Measurements from ENCODE around the gene RBBP5.

RBBP5 gene

GRCh38 chr1:205133287-205133686 lies 11.5 kb upstream of the RBBP5 start:
- Histone ChIP-seq H3K9ac (ENCODE audit: low read length in 5 of 5) (no peak overlapping the region), H3K27ac (ENCODE audit: low read depth, low read length) (no peak overlapping the region), H3K4me1 (ENCODE audit: control insufficient read depth in 5 of 5, insufficient read depth in 5 of 5, low read length in 5 of 5) (peaks cover 0 to 2% (median 0%) of the 10 kb centered on the region in 5 donors), H3K9me3 (ENCODE audit: control insufficient read depth in 5 of 5, low read length in 5 of 5) (no peaks in the 10 kb centered on the region), H3K27me3 (ENCODE audit: control insufficient read depth in 5 of 5, insufficient read depth in 4 of 5, low read length in 5 of 5) (no peaks in the 10 kb centered on the region), H3K4me3 (ENCODE audit: low read depth in 1 of 5, low read length in 5 of 5) (no peak overlapping the region), H3K36me3 (ENCODE audit: control insufficient read depth in 5 of 5, insufficient read depth in 5 of 5, low read length in 5 of 5) (no peaks in the 10 kb centered on the region)

- no peaks in the 10 kb centered on the region for H3K9me3 ChIP-seq (ENCODE audit: control insufficient read depth in 5 of 5, low read length in 5 of 5)
- H3K27me3 ChIP-seq (ENCODE audit: control insufficient read depth in 5 of 5, insufficient read depth in 4 of 5, low read length in 5 of 5): no peaks in the 10 kb centered on the region
Measured at GRCh38 chr1:205129447-205130029, 7.8 kb upstream of the RBBP5 start.

GRCh38 chr1:205128050-205128449 lies 6.3 kb upstream of the RBBP5 start:
- Histone ChIP-seq H3K27ac (ENCODE audit: low read depth, low read length) (no peak overlapping the region), H3K36me3 (ENCODE audit: control insufficient read depth in 5 of 5, insufficient read depth in 5 of 5, low read length in 5 of 5) (no peaks in the 10 kb centered on the region), H3K27me3 (ENCODE audit: control insufficient read depth in 5 of 5, insufficient read depth in 4 of 5, low read length in 5 of 5) (no peaks in the 10 kb centered on the region), H3K9me3 (ENCODE audit: control insufficient read depth in 5 of 5, low read length in 5 of 5) (no peaks in the 10 kb centered on the region), H3K4me1 (ENCODE audit: control insufficient read depth in 5 of 5, insufficient read depth in 5 of 5, low read length in 5 of 5) (peaks cover 0 to 1% (median under 1%) of the 10 kb centered on the region in 5 donors), H3K4me3 (ENCODE audit: low read depth in 1 of 5, low read length in 5 of 5) (no peak overlapping the region), H3K9ac (ENCODE audit: low read length in 5 of 5) (no peak overlapping the region)

More at GRCh38 chr1:205129447-205130029, 7.8 kb upstream of the RBBP5 start:
- no peak overlapping the region for H3K9ac ChIP-seq (ENCODE audit: low read length in 5 of 5)
- H3K27ac ChIP-seq (ENCODE audit: low read depth, low read length): no peak overlapping the region
- no peak overlapping the region for H3K4me3 ChIP-seq (ENCODE audit: low read depth in 1 of 5, low read length in 5 of 5)
- H3K4me1 ChIP-seq (ENCODE audit: control insufficient read depth in 5 of 5, insufficient read depth in 5 of 5, low read length in 5 of 5): no peaks in the 10 kb centered on the region
- no peaks in the 10 kb centered on the region for H3K36me3 ChIP-seq (ENCODE audit: control insufficient read depth in 5 of 5, insufficient read depth in 5 of 5, low read length in 5 of 5)

GRCh38 chr1:205127646-205128045 lies 5.9 kb upstream of the RBBP5 start:
- no peaks in the 10 kb centered on the region for H3K36me3 ChIP-seq (ENCODE audit: control insufficient read depth in 5 of 5, insufficient read depth in 5 of 5, low read length in 5 of 5)
- H3K27ac ChIP-seq (ENCODE audit: low read depth, low read length): no peak overlapping the region
- H3K27me3 ChIP-seq (ENCODE audit: control insufficient read depth in 5 of 5, insufficient read depth in 4 of 5, low read length in 5 of 5): no peaks in the 10 kb centered on the region
- peaks cover 0 to 5% (median 5%) of the 10 kb centered on the region in 5 donors for H3K4me1 ChIP-seq (ENCODE audit: control insufficient read depth in 5 of 5, insufficient read depth in 5 of 5, low read length in 5 of 5)
- no peaks in the 10 kb centered on the region for H3K9me3 ChIP-seq (ENCODE audit: control insufficient read depth in 5 of 5, low read length in 5 of 5)
- no peak overlapping the region for H3K9ac ChIP-seq (ENCODE audit: low read length in 5 of 5)
- H3K4me3 ChIP-seq (ENCODE audit: low read depth in 1 of 5, low read length in 5 of 5): no peak overlapping the region

- H3K27me3 ChIP-seq (ENCODE audit: control insufficient read depth in 5 of 5, insufficient read depth in 4 of 5, low read length in 5 of 5): no peaks in the 10 kb centered on the region
- H3K27ac ChIP-seq (ENCODE audit: low read depth, low read length): no peak overlapping the region
- no peak overlapping the region for H3K9ac ChIP-seq (ENCODE audit: low read length in 5 of 5)
- H3K36me3 ChIP-seq (ENCODE audit: control insufficient read depth in 5 of 5, insufficient read depth in 5 of 5, low read length in 5 of 5): no peaks in the 10 kb centered on the region
- no peaks in the 10 kb centered on the region for H3K9me3 ChIP-seq (ENCODE audit: control insufficient read depth in 5 of 5, low read length in 5 of 5)
- peaks cover 10 to 29% (median 25%) of the 10 kb centered on the region in 5 donors for H3K4me1 ChIP-seq (ENCODE audit: control insufficient read depth in 5 of 5, insufficient read depth in 5 of 5, low read length in 5 of 5)
- no peak overlapping the region for H3K4me3 ChIP-seq (ENCODE audit: low read depth in 1 of 5, low read length in 5 of 5)
Measured at GRCh38 chr1:205124726-205125125, 2.9 kb upstream of the RBBP5 start.

- no peaks in the 10 kb centered on the region for H3K27me3 ChIP-seq (ENCODE audit: control insufficient read depth in 5 of 5, insufficient read depth in 4 of 5, low read length in 5 of 5)
- peak overlapping the region; percentile 86 to 100 (median 99) for H3K4me3 ChIP-seq (ENCODE audit: low read depth in 1 of 5, low read length in 5 of 5)
- peak overlapping the region; percentile 79 to 100 (median 99) for H3K9ac ChIP-seq (ENCODE audit: low read length in 5 of 5)
- no peaks in the 10 kb centered on the region for H3K9me3 ChIP-seq (ENCODE audit: control insufficient read depth in 5 of 5, low read length in 5 of 5)
- H3K27ac ChIP-seq (ENCODE audit: low read depth, low read length): peak overlapping the region; percentile 98
- peaks cover 10 to 33% (median 29%) of the 10 kb centered on the region in 5 donors for H3K4me1 ChIP-seq (ENCODE audit: control insufficient read depth in 5 of 5, insufficient read depth in 5 of 5, low read length in 5 of 5)
- H3K36me3 ChIP-seq (ENCODE audit: control insufficient read depth in 5 of 5, insufficient read depth in 5 of 5, low read length in 5 of 5): peaks cover 0 to 12% (median 0%) of the 10 kb centered on the region in 5 donors
Measured at GRCh38 chr1:205122489-205122882, 708 bp upstream of the RBBP5 start.

GRCh38 chr1:205118752-205119151 lies 3.0 kb downstream of the RBBP5 start:
- Histone ChIP-seq H3K4me1 (ENCODE audit: control insufficient read depth in 5 of 5, insufficient read depth in 5 of 5, low read length in 5 of 5) (peaks cover 10 to 33% (median 29%) of the 10 kb centered on the region in 5 donors), H3K27me3 (ENCODE audit: control insufficient read depth in 5 of 5, insufficient read depth in 4 of 5, low read length in 5 of 5) (no peaks in the 10 kb centered on the region), H3K36me3 (ENCODE audit: control insufficient read depth in 5 of 5, insufficient read depth in 5 of 5, low read length in 5 of 5) (peaks cover 3 to 28% (median 12%) of the 10 kb centered on the region in 5 donors), H3K9ac (ENCODE audit: low read length in 5 of 5) (peak overlapping the region in 1 of 5 donors; percentile 16), H3K9me3 (ENCODE audit: control insufficient read depth in 5 of 5, low read length in 5 of 5) (no peaks in the 10 kb centered on the region), H3K4me3 (ENCODE audit: low read depth in 1 of 5, low read length in 5 of 5) (no peak overlapping the region), H3K27ac (ENCODE audit: low read depth, low read length) (no peak overlapping the region)

- H3K27me3 ChIP-seq (ENCODE audit: control insufficient read depth in 5 of 5, insufficient read depth in 4 of 5, low read length in 5 of 5): no peaks in the 10 kb centered on the region
- no peaks in the 10 kb centered on the region for H3K9me3 ChIP-seq (ENCODE audit: control insufficient read depth in 5 of 5, low read length in 5 of 5)
- no peak overlapping the region for H3K27ac ChIP-seq (ENCODE audit: low read depth, low read length)
- no peak overlapping the region for H3K9ac ChIP-seq (ENCODE audit: low read length in 5 of 5)
- peaks cover 0 to 5% (median 0%) of the 10 kb centered on the region in 5 donors for H3K4me1 ChIP-seq (ENCODE audit: control insufficient read depth in 5 of 5, insufficient read depth in 5 of 5, low read length in 5 of 5)
- no peak overlapping the region for H3K4me3 ChIP-seq (ENCODE audit: low read depth in 1 of 5, low read length in 5 of 5)
- peaks cover 18 to 54% (median 28%) of the 10 kb centered on the region in 5 donors for H3K36me3 ChIP-seq (ENCODE audit: control insufficient read depth in 5 of 5, insufficient read depth in 5 of 5, low read length in 5 of 5)
Measured at GRCh38 chr1:205111354-205111753, 10.4 kb downstream of the RBBP5 start.

- H3K27ac ChIP-seq (ENCODE audit: low read depth, low read length): no peak overlapping the region
- H3K27me3 ChIP-seq (ENCODE audit: control insufficient read depth in 5 of 5, insufficient read depth in 4 of 5, low read length in 5 of 5): no peaks in the 10 kb centered on the region
- H3K9ac ChIP-seq (ENCODE audit: low read length in 5 of 5): no peak overlapping the region
- no peak overlapping the region for H3K4me3 ChIP-seq (ENCODE audit: low read depth in 1 of 5, low read length in 5 of 5)
- H3K36me3 ChIP-seq (ENCODE audit: control insufficient read depth in 5 of 5, insufficient read depth in 5 of 5, low read length in 5 of 5): peaks cover 22 to 62% (median 38%) of the 10 kb centered on the region in 5 donors
- peaks cover 0 to 5% (median 0%) of the 10 kb centered on the region in 5 donors for H3K4me1 ChIP-seq (ENCODE audit: control insufficient read depth in 5 of 5, insufficient read depth in 5 of 5, low read length in 5 of 5)
- H3K9me3 ChIP-seq (ENCODE audit: control insufficient read depth in 5 of 5, low read length in 5 of 5): no peaks in the 10 kb centered on the region
Measured at GRCh38 chr1:205109711-205110110, 12.1 kb downstream of the RBBP5 start.

- Histone ChIP-seq H3K27ac (ENCODE audit: low read depth, low read length) (no peak overlapping the region), H3K4me3 (ENCODE audit: low read depth in 1 of 5, low read length in 5 of 5) (no peak overlapping the region), H3K27me3 (ENCODE audit: control insufficient read depth in 5 of 5, insufficient read depth in 4 of 5, low read length in 5 of 5) (no peaks in the 10 kb centered on the region), H3K9me3 (ENCODE audit: control insufficient read depth in 5 of 5, low read length in 5 of 5) (no peaks in the 10 kb centered on the region), H3K9ac (ENCODE audit: low read length in 5 of 5) (no peak overlapping the region), H3K36me3 (ENCODE audit: control insufficient read depth in 5 of 5, insufficient read depth in 5 of 5, low read length in 5 of 5) (peaks cover 19 to 61% (median 40%) of the 10 kb centered on the region in 5 donors), H3K4me1 (ENCODE audit: control insufficient read depth in 5 of 5, insufficient read depth in 5 of 5, low read length in 5 of 5) (peaks cover 0 to 5% (median 0%) of the 10 kb centered on the region in 5 donors)
Measured at GRCh38 chr1:205109269-205109668, 12.5 kb downstream of the RBBP5 start.
